ENCODE results near the gene HS3ST3A1. TPM values are rescaled to one million over a fixed set of nuclear protein-coding genes. Genes with fewer than 3 reads are reported as not detected.

Gene HS3ST3A1
- total and polyA plus RNA-seq, 4 donors: 0.40 to 6.5 (median 2.5) TPM

DNA sequence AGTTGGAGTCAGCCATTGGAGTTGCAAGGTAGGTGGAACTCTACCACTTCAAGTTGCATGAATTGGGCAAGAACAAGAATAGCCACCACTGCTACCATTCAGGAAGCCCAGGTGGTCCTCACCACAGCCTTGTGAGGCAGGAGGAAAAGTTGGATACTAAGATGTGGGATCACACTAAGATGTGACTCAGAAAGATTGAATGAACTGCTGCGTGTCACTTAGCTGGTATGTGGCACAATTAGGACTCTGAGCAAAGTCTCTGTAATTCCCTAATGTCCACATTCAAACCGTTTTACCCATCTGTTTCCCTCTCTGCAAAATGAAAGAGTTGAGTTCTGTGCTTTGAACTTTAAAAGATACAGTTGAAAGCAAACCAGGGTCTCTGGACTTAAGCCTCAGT is 44.7 kb upstream of the HS3ST3A1 start:
- H3K4me1 ChIP-seq (ENCODE audit: control insufficient read depth in 4 of 4, insufficient read depth in 4 of 4, low read length in 3 of 4): no peaks in the 10 kb centered on the region
- no peak overlapping the region for H3K9ac ChIP-seq (ENCODE audit: low read depth in 1 of 2, low read length in 2 of 2)
- no peaks in the 10 kb centered on the region for H3K9me3 ChIP-seq (ENCODE audit: control insufficient read depth in 4 of 4, low read length in 3 of 4)
- H3K36me3 ChIP-seq (ENCODE audit: control insufficient read depth in 4 of 4, insufficient read depth in 3 of 4, low read depth in 1 of 4, low read length in 3 of 4): no peaks in the 10 kb centered on the region
- no peak overlapping the region for H3K27ac ChIP-seq (ENCODE audit: low read depth in 1 of 2, low read length in 2 of 2)
- no peak for DNase-seq (ENCODE audit: low spot score)
- H3K4me3 ChIP-seq (ENCODE audit: low read depth in 1 of 3, low read length in 3 of 3): no peak overlapping the region
- WGBS: 57% methylated on average over 2 of the region's 2 CpGs
- no peaks in the 10 kb centered on the region for H3K27me3 ChIP-seq (ENCODE audit: control insufficient read depth in 4 of 4, insufficient read depth in 4 of 4, low read length in 3 of 4)
- TF ChIP-seq FOXA2 (IDR thresholded peaks at IDR 0.05): no peak
- no peak for TF ChIP-seq GABPA (IDR thresholded peaks at IDR 0.05 in 1 of 2, conservative IDR thresholded peaks at IDR 0.05 in 1 of 2)
- TF ChIP-seq, protein P1, sequence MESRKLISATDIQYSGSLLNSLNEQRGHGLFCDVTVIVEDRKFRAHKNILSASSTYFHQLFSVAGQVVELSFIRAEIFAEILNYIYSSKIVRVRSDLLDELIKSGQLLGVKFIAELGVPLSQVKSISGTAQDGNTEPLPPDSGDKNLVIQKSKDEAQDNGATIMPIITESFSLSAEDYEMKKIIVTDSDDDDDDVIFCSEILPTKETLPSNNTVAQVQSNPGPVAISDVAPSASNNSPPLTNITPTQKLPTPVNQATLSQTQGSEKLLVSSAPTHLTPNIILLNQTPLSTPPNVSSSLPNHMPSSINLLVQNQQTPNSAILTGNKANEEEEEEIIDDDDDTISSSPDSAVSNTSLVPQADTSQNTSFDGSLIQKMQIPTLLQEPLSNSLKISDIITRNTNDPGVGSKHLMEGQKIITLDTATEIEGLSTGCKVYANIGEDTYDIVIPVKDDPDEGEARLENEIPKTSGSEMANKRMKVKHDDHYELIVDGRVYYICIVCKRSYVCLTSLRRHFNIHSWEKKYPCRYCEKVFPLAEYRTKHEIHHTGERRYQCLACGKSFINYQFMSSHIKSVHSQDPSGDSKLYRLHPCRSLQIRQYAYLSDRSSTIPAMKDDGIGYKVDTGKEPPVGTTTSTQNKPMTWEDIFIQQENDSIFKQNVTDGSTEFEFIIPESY (IDR thresholded peaks at IDR 0.05): no peak
- TF ChIP-seq, protein P2, sequence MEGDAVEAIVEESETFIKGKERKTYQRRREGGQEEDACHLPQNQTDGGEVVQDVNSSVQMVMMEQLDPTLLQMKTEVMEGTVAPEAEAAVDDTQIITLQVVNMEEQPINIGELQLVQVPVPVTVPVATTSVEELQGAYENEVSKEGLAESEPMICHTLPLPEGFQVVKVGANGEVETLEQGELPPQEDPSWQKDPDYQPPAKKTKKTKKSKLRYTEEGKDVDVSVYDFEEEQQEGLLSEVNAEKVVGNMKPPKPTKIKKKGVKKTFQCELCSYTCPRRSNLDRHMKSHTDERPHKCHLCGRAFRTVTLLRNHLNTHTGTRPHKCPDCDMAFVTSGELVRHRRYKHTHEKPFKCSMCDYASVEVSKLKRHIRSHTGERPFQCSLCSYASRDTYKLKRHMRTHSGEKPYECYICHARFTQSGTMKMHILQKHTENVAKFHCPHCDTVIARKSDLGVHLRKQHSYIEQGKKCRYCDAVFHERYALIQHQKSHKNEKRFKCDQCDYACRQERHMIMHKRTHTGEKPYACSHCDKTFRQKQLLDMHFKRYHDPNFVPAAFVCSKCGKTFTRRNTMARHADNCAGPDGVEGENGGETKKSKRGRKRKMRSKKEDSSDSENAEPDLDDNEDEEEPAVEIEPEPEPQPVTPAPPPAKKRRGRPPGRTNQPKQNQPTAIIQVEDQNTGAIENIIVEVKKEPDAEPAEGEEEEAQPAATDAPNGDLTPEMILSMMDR (IDR thresholded peaks at IDR 0.05; ENCODE audit: low read depth, low read length, missing input control): no peak
- TF ChIP-seq, protein P3, sequence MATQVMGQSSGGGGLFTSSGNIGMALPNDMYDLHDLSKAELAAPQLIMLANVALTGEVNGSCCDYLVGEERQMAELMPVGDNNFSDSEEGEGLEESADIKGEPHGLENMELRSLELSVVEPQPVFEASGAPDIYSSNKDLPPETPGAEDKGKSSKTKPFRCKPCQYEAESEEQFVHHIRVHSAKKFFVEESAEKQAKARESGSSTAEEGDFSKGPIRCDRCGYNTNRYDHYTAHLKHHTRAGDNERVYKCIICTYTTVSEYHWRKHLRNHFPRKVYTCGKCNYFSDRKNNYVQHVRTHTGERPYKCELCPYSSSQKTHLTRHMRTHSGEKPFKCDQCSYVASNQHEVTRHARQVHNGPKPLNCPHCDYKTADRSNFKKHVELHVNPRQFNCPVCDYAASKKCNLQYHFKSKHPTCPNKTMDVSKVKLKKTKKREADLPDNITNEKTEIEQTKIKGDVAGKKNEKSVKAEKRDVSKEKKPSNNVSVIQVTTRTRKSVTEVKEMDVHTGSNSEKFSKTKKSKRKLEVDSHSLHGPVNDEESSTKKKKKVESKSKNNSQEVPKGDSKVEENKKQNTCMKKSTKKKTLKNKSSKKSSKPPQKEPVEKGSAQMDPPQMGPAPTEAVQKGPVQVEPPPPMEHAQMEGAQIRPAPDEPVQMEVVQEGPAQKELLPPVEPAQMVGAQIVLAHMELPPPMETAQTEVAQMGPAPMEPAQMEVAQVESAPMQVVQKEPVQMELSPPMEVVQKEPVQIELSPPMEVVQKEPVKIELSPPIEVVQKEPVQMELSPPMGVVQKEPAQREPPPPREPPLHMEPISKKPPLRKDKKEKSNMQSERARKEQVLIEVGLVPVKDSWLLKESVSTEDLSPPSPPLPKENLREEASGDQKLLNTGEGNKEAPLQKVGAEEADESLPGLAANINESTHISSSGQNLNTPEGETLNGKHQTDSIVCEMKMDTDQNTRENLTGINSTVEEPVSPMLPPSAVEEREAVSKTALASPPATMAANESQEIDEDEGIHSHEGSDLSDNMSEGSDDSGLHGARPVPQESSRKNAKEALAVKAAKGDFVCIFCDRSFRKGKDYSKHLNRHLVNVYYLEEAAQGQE (IDR thresholded peaks at IDR 0.05): no peak
- no peak for TF ChIP-seq EGR1 (IDR thresholded peaks at IDR 0.05; ENCODE audit: low read depth in 2 of 2)
- TF ChIP-seq JUND (IDR thresholded peaks at IDR 0.05): no peak

DNA sequence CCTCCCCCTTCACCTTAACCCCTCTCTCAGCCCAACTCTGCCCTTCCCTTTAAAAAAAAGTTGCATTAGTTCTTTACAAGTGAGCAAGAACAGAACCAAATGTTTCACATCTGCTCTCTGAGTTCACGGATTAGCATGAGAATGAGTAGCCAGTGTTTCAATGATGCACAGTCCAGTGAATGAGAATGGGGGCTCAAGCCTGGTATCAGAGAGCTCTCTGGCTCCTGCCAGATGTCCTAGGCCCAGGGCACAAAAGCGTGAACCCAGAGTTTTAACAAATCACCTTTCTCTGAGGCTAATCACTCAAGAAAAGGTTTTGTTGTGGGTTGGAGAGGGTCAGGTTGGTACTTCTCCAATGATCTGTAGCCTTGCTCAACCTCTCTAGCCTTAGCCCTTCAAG is 41.5 kb upstream of the HS3ST3A1 start:
- Histone ChIP-seq H3K9me3 (ENCODE audit: control insufficient read depth in 4 of 4, low read length in 3 of 4) (no peaks in the 10 kb centered on the region), H3K27ac (ENCODE audit: low read depth in 1 of 2, low read length in 2 of 2) (no peak overlapping the region), H3K36me3 (ENCODE audit: control insufficient read depth in 4 of 4, insufficient read depth in 3 of 4, low read depth in 1 of 4, low read length in 3 of 4) (no peaks in the 10 kb centered on the region), H3K9ac (ENCODE audit: low read depth in 1 of 2, low read length in 2 of 2) (no peak overlapping the region), H3K4me3 (ENCODE audit: low read depth in 1 of 3, low read length in 3 of 3) (no peak overlapping the region), H3K4me1 (ENCODE audit: control insufficient read depth in 4 of 4, insufficient read depth in 4 of 4, low read length in 3 of 4) (no peaks in the 10 kb centered on the region), H3K27me3 (ENCODE audit: control insufficient read depth in 4 of 4, insufficient read depth in 4 of 4, low read length in 3 of 4) (no peaks in the 10 kb centered on the region)
- TF ChIP-seq, protein P4, sequence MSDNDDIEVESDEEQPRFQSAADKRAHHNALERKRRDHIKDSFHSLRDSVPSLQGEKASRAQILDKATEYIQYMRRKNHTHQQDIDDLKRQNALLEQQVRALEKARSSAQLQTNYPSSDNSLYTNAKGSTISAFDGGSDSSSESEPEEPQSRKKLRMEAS (IDR thresholded peaks at IDR 0.05): no peak
- TF ChIP-seq EGR1 (IDR thresholded peaks at IDR 0.05; ENCODE audit: low read depth in 2 of 2): no peak
- no peak for TF ChIP-seq YY1 (IDR thresholded peaks at IDR 0.05)
- TF ChIP-seq, protein P3 (IDR thresholded peaks at IDR 0.05): no peak
- TF ChIP-seq RAD21 (IDR thresholded peaks at IDR 0.05): no peak
- TF ChIP-seq FOXA2 (IDR thresholded peaks at IDR 0.05): no peak
- TF ChIP-seq HNF4G (IDR thresholded peaks at IDR 0.05): no peak
- 90% methylated on average over 2 of the region's 2 CpGs for WGBS
- DNase-seq (ENCODE audit: low spot score): no peak
